IPS DF 19.7 (cell line): ENCODE results near the gene FRMD4A.
"Not testable (repeated sequence)": the region's sequence is repeated elsewhere in the genome, so short reads cannot be mapped to it uniquely, and the experiment has no call there.

Experiments
- DNase-seq: peaks from one replicate; pipeline ENCODE4 v3.0.0-alpha.2; 2013; ENCODE audit warnings: low read depth, low spot score

The FRMD4A gene

GRCh38 chr10:14111208-14111607, 219.5 kb downstream of the FRMD4A start:
- DNase-seq: no peak

GRCh38 chr10:14106828-14107227, 223.9 kb downstream of the FRMD4A start:
- no peak for DNase-seq

GRCh38 chr10:14102056-14102455, 228.7 kb downstream of the FRMD4A start:
- DNase-seq: no peak

- DNase-seq: no peak
These were observed 230.8 kb downstream of the FRMD4A start for GRCh38 chr10:14099885-14100284.

- no peak for DNase-seq
These were observed 236.8 kb downstream of the FRMD4A start for GRCh38 chr10:14093730-14094484.

- no peak for DNase-seq
These were observed 237.9 kb downstream of the FRMD4A start for GRCh38 chr10:14092799-14093198.

GRCh38 chr10:14089556-14090292, 241.0 kb downstream of the FRMD4A start:
- no peak for DNase-seq

- no peak for DNase-seq
These were observed 243.2 kb downstream of the FRMD4A start for GRCh38 chr10:14087566-14087965.

GRCh38 chr10:14086596-14086995, 244.1 kb downstream of the FRMD4A start:
- no peak for DNase-seq

GRCh38 chr10:14084875-14085274, 245.8 kb downstream of the FRMD4A start:
- no peak for DNase-seq

- DNase-seq: no peak
These were observed 249.9 kb downstream of the FRMD4A start for GRCh38 chr10:14080795-14081194.

- no peak for DNase-seq
These were observed 253.3 kb downstream of the FRMD4A start for GRCh38 chr10:14077430-14077829.

GRCh38 chr10:14074062-14074884, 256.5 kb downstream of the FRMD4A start:
- DNase-seq: no peak

- DNase-seq: no peak
These were observed 258.2 kb downstream of the FRMD4A start for GRCh38 chr10:14072541-14072940.

GRCh38 chr10:14071956-14072355, 258.8 kb downstream of the FRMD4A start:
- no peak for DNase-seq

GRCh38 chr10:14068601-14069250, 262.0 kb downstream of the FRMD4A start:
- no peak for DNase-seq

GRCh38 chr10:14067638-14068037, 263.1 kb downstream of the FRMD4A start:
- DNase-seq: not testable (repeated sequence)

GRCh38 chr10:14066106-14066505, 264.6 kb downstream of the FRMD4A start:
- no peak for DNase-seq

- DNase-seq: no peak
These were observed 267.0 kb downstream of the FRMD4A start for GRCh38 chr10:14063531-14064285.

- no peak for DNase-seq
These were observed 268.0 kb downstream of the FRMD4A start for GRCh38 chr10:14062528-14063260.
